ENCODE data around the gene IL17RD.

The IL17RD gene

GRCh38 chr3:57142411-57142723, 22.8 kb downstream of the IL17RD start:
- H3K27ac ChIP-seq (ENCODE audit: low read depth, low read length) = no peak overlapping the region
- no peaks in the 10 kb centered on the region for H3K9me3 ChIP-seq (ENCODE audit: low read length)
- no peaks in the 10 kb centered on the region for H3K36me3 ChIP-seq (ENCODE audit: insufficient read depth, low read length)
- no peak overlapping the region for H3K9ac ChIP-seq (ENCODE audit: low read length)
- peaks cover 14% of the 10 kb centered on the region for H3K4me1 ChIP-seq (ENCODE audit: insufficient read depth, low read length)
- H3K27me3 ChIP-seq (ENCODE audit: control insufficient read depth in 1 of 2, insufficient read depth in 2 of 2, low read length in 2 of 2) = no peaks in the 10 kb centered on the region
- no peak overlapping the region for H3K4me3 ChIP-seq (ENCODE audit: low read depth in 1 of 2, low read length in 2 of 2)

DNA sequence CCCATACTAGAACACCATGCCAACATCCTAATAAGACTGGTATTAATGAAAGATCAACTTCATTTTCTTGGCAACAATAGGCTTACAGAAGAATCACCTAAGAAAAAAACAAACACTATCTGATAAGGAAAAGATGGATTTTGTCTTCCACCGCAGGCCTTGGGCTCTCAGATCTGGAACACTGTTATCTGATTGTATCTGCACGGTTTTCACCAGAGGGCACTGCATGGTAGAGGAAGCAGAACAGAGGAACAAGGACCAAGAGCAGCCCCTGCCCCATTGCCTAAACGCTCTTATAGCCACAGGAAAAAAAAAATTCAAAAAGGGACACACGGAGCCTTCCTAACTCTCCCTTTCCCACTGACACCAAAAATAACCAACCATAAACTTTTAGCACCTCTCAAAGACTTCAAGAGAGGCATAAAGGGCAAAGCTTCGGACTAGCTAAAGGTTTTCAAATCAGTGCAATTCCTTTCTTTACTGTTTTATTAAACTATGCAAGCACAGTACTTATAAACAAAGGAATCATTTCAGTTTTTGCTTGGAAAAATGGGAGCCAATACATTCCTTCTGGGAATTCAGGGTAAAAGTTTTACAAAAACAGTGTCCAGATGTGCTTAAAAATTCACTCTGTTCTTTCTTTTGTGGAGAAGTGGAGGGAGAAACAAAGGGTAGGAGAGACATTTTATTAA, 23.3 kb downstream of the IL17RD start:
- H3K36me3 ChIP-seq (ENCODE audit: insufficient read depth, low read length) = no peaks in the 10 kb centered on the region
- H3K9ac ChIP-seq (ENCODE audit: low read length) = no peak overlapping the region
- H3K27ac ChIP-seq (ENCODE audit: low read depth, low read length) = no peak overlapping the region
- H3K4me3 ChIP-seq (ENCODE audit: low read depth in 1 of 2, low read length in 2 of 2) = no peak overlapping the region
- no peaks in the 10 kb centered on the region for H3K9me3 ChIP-seq (ENCODE audit: low read length)
- H3K4me1 ChIP-seq (ENCODE audit: insufficient read depth, low read length) = peaks cover 14% of the 10 kb centered on the region
- H3K27me3 ChIP-seq (ENCODE audit: control insufficient read depth in 1 of 2, insufficient read depth in 2 of 2, low read length in 2 of 2) = no peaks in the 10 kb centered on the region

GRCh38 chr3:57140894-57141293, 24.3 kb downstream of the IL17RD start:
- H3K27me3 ChIP-seq (ENCODE audit: control insufficient read depth in 1 of 2, insufficient read depth in 2 of 2, low read length in 2 of 2) = no peaks in the 10 kb centered on the region
- peaks cover 14% of the 10 kb centered on the region for H3K4me1 ChIP-seq (ENCODE audit: insufficient read depth, low read length)
- H3K9me3 ChIP-seq (ENCODE audit: low read length) = no peaks in the 10 kb centered on the region
- no peak overlapping the region for H3K27ac ChIP-seq (ENCODE audit: low read depth, low read length)
- no peak overlapping the region for H3K9ac ChIP-seq (ENCODE audit: low read length)
- H3K4me3 ChIP-seq (ENCODE audit: low read depth in 1 of 2, low read length in 2 of 2) = no peak overlapping the region
- H3K36me3 ChIP-seq (ENCODE audit: insufficient read depth, low read length) = no peaks in the 10 kb centered on the region

DNA sequence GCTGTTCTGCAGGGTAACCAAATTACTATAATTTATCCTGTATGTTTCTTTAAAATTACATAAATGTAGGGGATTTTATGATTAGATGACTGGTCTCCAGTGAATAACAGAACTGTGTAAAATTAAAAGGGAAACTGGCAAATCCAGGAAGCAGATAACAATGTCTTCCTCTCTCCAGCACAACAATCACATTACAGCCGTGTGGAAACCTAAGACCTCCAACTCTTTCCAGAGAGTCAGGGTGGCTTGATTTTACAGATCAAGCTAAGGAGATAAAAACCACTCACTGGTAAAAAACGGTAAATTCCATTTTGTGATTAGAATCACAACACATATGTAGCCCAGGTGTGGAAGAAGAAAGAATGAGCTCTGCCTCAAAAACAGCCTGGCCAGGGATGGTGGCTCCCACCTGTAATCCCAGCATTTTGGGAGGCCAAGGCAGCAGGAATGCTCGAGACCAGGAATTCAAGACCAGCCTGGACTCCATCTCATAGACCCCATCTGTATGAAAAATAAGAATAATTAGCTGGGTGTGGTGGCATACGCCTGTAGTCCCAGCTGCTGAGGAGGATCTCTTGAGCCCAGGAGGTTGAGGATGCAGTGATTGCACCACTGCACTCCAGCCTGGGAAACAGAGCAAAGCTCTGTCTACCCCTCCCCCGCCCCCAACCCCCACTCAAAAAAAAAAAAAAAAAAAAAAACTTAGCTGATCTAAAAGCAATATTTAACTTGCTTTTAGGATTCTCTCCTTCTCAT, 29.0 kb downstream of the IL17RD start:
- no peaks in the 10 kb centered on the region for H3K9me3 ChIP-seq (ENCODE audit: low read length)

DNA sequence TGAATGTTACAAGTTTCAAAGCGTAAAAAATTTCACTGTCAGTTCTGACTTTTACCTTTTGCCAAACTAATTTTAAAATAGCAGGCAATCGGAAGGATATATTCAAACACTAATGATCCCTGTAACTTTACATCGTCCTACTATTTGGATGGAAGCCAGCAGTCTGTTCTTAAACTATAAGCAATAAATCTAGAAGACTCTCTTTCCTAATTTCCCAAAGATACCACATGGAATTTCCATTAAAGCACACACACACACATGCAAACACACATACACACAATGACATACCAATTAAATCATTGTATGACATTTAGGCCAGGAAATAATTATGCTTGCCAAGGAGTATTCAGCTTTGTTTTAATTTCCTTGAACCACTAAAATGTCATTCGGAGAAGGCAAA, 32.0 kb downstream of the IL17RD start:
- Histone ChIP-seq H3K9me3 (ENCODE audit: low read length) (no peaks in the 10 kb centered on the region), H3K36me3 (ENCODE audit: insufficient read depth, low read length) (no peaks in the 10 kb centered on the region), H3K27ac (ENCODE audit: low read depth, low read length) (no peak overlapping the region), H3K4me1 (ENCODE audit: insufficient read depth, low read length) (peaks cover 27% of the 10 kb centered on the region), H3K27me3 (ENCODE audit: control insufficient read depth in 1 of 2, insufficient read depth in 2 of 2, low read length in 2 of 2) (no peaks in the 10 kb centered on the region), H3K4me3 (ENCODE audit: low read depth in 1 of 2, low read length in 2 of 2) (no peak overlapping the region), H3K9ac (ENCODE audit: low read length) (no peak overlapping the region)

More for the DNA sequence above, 29.0 kb downstream of the IL17RD start:
- Histone ChIP-seq H3K27ac (ENCODE audit: low read depth, low read length) (no peak overlapping the region), H3K27me3 (ENCODE audit: control insufficient read depth in 1 of 2, insufficient read depth in 2 of 2, low read length in 2 of 2) (no peaks in the 10 kb centered on the region), H3K36me3 (ENCODE audit: insufficient read depth, low read length) (no peaks in the 10 kb centered on the region), H3K4me1 (ENCODE audit: insufficient read depth, low read length) (peaks cover 9% of the 10 kb centered on the region), H3K4me3 (ENCODE audit: low read depth in 1 of 2, low read length in 2 of 2) (no peak overlapping the region), H3K9ac (ENCODE audit: low read length) (no peak overlapping the region)

GRCh38 chr3:57132674-57133073, 32.5 kb downstream of the IL17RD start:
- H3K9ac ChIP-seq (ENCODE audit: low read length) = no peak overlapping the region
- H3K27ac ChIP-seq (ENCODE audit: low read depth, low read length) = no peak overlapping the region
- H3K36me3 ChIP-seq (ENCODE audit: insufficient read depth, low read length) = no peaks in the 10 kb centered on the region
- peaks cover 32% of the 10 kb centered on the region for H3K4me1 ChIP-seq (ENCODE audit: insufficient read depth, low read length)
- H3K4me3 ChIP-seq (ENCODE audit: low read depth in 1 of 2, low read length in 2 of 2) = no peak overlapping the region
- no peaks in the 10 kb centered on the region for H3K9me3 ChIP-seq (ENCODE audit: low read length)
- H3K27me3 ChIP-seq (ENCODE audit: control insufficient read depth in 1 of 2, insufficient read depth in 2 of 2, low read length in 2 of 2) = no peaks in the 10 kb centered on the region

- Histone ChIP-seq H3K9me3 (ENCODE audit: low read length) (no peaks in the 10 kb centered on the region), H3K27me3 (ENCODE audit: control insufficient read depth in 1 of 2, insufficient read depth in 2 of 2, low read length in 2 of 2) (no peaks in the 10 kb centered on the region), H3K4me3 (ENCODE audit: low read depth in 1 of 2, low read length in 2 of 2) (no peak overlapping the region), H3K9ac (ENCODE audit: low read length) (no peak overlapping the region), H3K36me3 (ENCODE audit: insufficient read depth, low read length) (no peaks in the 10 kb centered on the region), H3K4me1 (ENCODE audit: insufficient read depth, low read length) (peaks cover 41% of the 10 kb centered on the region), H3K27ac (ENCODE audit: low read depth, low read length) (no peak overlapping the region)
Measured at GRCh38 chr3:57131210-57131588, 34.0 kb downstream of the IL17RD start.

DNA sequence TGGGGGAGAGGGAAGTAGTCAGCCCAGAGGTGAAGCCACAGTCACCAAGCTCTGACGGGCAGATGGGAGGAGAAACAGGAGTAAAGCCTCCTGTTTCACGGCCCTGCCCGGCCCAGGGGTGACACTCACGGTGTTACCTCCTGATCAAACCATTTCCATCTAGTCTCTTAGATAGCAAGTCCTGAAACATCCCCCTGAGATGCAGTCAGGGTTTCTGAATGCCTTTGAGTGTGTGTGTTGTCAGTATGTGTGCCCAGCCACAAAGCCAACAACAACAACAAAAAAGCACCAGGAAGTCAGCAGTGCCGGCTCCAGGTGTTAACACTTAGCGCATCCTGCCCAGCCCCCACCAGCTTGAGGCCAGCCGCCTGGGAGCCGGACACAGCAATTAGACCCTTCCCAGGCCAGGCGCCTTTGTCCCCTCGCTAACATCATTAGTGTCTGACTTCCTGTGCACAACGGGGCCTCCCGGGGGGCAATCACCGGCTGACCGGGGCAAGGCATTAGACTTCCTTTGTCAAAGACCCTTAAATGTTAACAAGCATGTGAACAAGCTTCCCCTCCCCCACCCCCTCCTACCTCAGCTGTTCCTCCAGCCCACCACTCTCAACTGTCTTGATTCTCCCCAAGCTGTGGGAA, 34.5 kb downstream of the IL17RD start:
- no peak overlapping the region for H3K27ac ChIP-seq (ENCODE audit: low read depth, low read length)

DNA sequence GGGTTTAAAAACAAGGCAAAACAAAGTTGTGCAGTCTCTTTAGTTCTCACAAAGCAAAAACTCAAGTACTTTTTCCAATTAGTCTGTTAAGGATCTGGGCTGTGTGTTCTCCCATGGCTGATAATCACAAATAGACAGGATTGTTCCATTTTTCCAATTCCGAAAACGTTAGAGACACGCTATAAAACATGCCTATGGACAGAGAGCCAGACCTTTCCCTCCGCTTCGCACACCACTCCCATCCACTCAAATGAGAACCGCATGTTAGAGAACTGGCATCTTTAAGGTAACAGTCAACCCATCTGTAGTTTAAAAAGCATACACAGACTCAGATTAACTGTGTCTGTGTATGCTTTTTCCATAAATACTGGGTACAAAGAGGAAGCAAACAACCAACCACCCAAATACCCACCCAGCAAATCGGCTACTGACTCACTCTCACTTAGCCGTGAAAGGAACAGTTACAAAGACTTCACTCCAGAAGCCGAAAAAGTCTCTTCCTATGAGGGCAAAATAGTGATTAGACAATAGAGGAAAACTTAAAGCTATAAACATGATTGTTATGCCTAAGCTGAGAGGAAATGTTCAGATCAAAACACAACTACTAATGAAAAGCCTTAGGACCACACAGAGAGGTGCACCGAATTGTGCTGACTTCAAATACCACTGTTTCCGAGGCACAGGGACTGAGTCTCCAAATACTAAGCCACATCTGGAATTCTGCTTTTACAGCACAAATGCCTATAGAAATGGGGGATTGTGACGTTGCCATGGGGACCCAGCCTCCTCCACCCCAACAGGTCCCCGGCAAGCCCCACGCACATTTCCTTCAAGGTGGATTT, 36.1 kb downstream of the IL17RD start:
- Histone ChIP-seq H3K9ac (ENCODE audit: low read length) (peak overlapping the region; percentile 7), H3K9me3 (ENCODE audit: low read length) (no peaks in the 10 kb centered on the region), H3K4me3 (ENCODE audit: low read depth in 1 of 2, low read length in 2 of 2) (peak overlapping the region in 1 of 2 donors; percentile 43), H3K27me3 (ENCODE audit: control insufficient read depth in 1 of 2, insufficient read depth in 2 of 2, low read length in 2 of 2) (no peaks in the 10 kb centered on the region), H3K27ac (ENCODE audit: low read depth, low read length) (peak overlapping the region; percentile 78), H3K4me1 (ENCODE audit: insufficient read depth, low read length) (peaks cover 56% of the 10 kb centered on the region), H3K36me3 (ENCODE audit: insufficient read depth, low read length) (no peaks in the 10 kb centered on the region)

More for the DNA sequence above, 34.5 kb downstream of the IL17RD start:
- Histone ChIP-seq H3K9me3 (ENCODE audit: low read length) (no peaks in the 10 kb centered on the region), H3K4me3 (ENCODE audit: low read depth in 1 of 2, low read length in 2 of 2) (no peak overlapping the region), H3K36me3 (ENCODE audit: insufficient read depth, low read length) (no peaks in the 10 kb centered on the region), H3K4me1 (ENCODE audit: insufficient read depth, low read length) (peaks cover 46% of the 10 kb centered on the region), H3K9ac (ENCODE audit: low read length) (no peak overlapping the region), H3K27me3 (ENCODE audit: control insufficient read depth in 1 of 2, insufficient read depth in 2 of 2, low read length in 2 of 2) (no peaks in the 10 kb centered on the region)

GRCh38 chr3:57127891-57128518, 37.1 kb downstream of the IL17RD start:
- peak overlapping the region in 1 of 2 donors; percentile 43 for H3K4me3 ChIP-seq (ENCODE audit: low read depth in 1 of 2, low read length in 2 of 2)
- peak overlapping the region; percentile 78 for H3K27ac ChIP-seq (ENCODE audit: low read depth, low read length)
- H3K9me3 ChIP-seq (ENCODE audit: low read length) = no peaks in the 10 kb centered on the region

DNA sequence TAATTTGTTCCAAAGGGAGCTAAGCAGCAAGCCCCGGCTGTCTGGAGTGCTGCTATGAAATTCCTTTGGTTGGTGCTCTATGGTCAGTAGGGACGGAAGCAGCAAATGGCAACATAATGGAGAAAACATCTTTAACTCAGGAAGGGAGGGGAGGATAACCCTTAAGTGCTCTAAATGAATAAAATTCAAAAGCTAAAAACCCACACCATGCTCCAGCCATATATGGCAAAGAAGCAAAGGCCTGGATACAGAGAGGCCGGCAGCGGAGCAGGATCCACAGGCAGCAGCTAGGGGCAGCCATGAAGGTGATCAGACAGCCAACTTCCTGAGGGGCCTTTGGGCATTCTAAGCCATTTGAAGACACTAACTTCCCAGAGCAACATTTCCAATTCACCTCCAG, 38.9 kb downstream of the IL17RD start:
- Histone ChIP-seq H3K27me3 (ENCODE audit: control insufficient read depth in 1 of 2, insufficient read depth in 2 of 2, low read length in 2 of 2) (no peaks in the 10 kb centered on the region), H3K4me1 (ENCODE audit: insufficient read depth, low read length) (peaks cover 58% of the 10 kb centered on the region), H3K4me3 (ENCODE audit: low read depth in 1 of 2, low read length in 2 of 2) (no peak overlapping the region), H3K9ac (ENCODE audit: low read length) (no peak overlapping the region), H3K27ac (ENCODE audit: low read depth, low read length) (no peak overlapping the region), H3K36me3 (ENCODE audit: insufficient read depth, low read length) (no peaks in the 10 kb centered on the region), H3K9me3 (ENCODE audit: low read length) (no peaks in the 10 kb centered on the region)

More at GRCh38 chr3:57127891-57128518, 37.1 kb downstream of the IL17RD start:
- peaks cover 50% of the 10 kb centered on the region for H3K4me1 ChIP-seq (ENCODE audit: insufficient read depth, low read length)
- H3K27me3 ChIP-seq (ENCODE audit: control insufficient read depth in 1 of 2, insufficient read depth in 2 of 2, low read length in 2 of 2) = no peaks in the 10 kb centered on the region
- H3K9ac ChIP-seq (ENCODE audit: low read length) = no peak overlapping the region
- H3K36me3 ChIP-seq (ENCODE audit: insufficient read depth, low read length) = no peaks in the 10 kb centered on the region
